Activated naive CD4-positive, alpha-beta T cell treated with anti-CD3 and anti-CD28 coated beads, Interleukin-2, amount 50 U/mL, for 16 hours (primary cell): Measurements from ENCODE around the gene KLHL20.
"Not testable (repeated sequence)": the region's sequence is repeated elsewhere in the genome, so short reads cannot be mapped to it uniquely, and the experiment has no call there.

ENCODE experiments used
- DNase-seq: peaks from one replicate; pipeline ENCODE4 v3.0.0-alpha.2; 2020

KLHL20 gene

GRCh38 chr1:173758110-173758509 lies 43.3 kb downstream of the KLHL20 start:
- DNase-seq, result no peak

- DNase-seq, result no peak
These were observed 44.2 kb downstream of the KLHL20 start for GRCh38 chr1:173758980-173759379.

- DNase-seq, result not testable (repeated sequence)
These were observed 49.5 kb downstream of the KLHL20 start for GRCh38 chr1:173764331-173764730.

GRCh38 chr1:173768206-173768605 lies 53.4 kb downstream of the KLHL20 start:
- DNase-seq, result no peak

GRCh38 chr1:173768827-173769226 lies 54.0 kb downstream of the KLHL20 start:
- no peak for DNase-seq

GRCh38 chr1:173770330-173770729 lies 55.5 kb downstream of the KLHL20 start:
- DNase-seq, result not testable (repeated sequence)

- DNase-seq, result no peak
These were observed 56.8 kb downstream of the KLHL20 start for GRCh38 chr1:173771560-173771959.

GRCh38 chr1:173775578-173776226 lies 60.9 kb downstream of the KLHL20 start:
- no peak for DNase-seq

GRCh38 chr1:173779936-173780335 lies 65.2 kb downstream of the KLHL20 start:
- DNase-seq, result no peak

- DNase-seq, result no peak
These were observed 70.2 kb downstream of the KLHL20 start for GRCh38 chr1:173784997-173785396.

GRCh38 chr1:173789841-173790240 lies 75.1 kb downstream of the KLHL20 start:
- no peak for DNase-seq

GRCh38 chr1:173798078-173798477 lies 83.3 kb downstream of the KLHL20 start:
- DNase-seq, result no peak

- not testable (repeated sequence) for DNase-seq
These were observed 85.2 kb downstream of the KLHL20 start for GRCh38 chr1:173799995-173800394.

- DNase-seq, result no peak
These were observed 88.2 kb downstream of the KLHL20 start for GRCh38 chr1:173802961-173803360.

GRCh38 chr1:173813654-173814053 lies 98.9 kb downstream of the KLHL20 start:
- DNase-seq, result not testable (repeated sequence)

- DNase-seq, result no peak
These were observed 103.7 kb downstream of the KLHL20 start for GRCh38 chr1:173818459-173818858.

GRCh38 chr1:173821680-173822079 lies 106.9 kb downstream of the KLHL20 start:
- no peak for DNase-seq

- no peak for DNase-seq
These were observed 109.1 kb downstream of the KLHL20 start for GRCh38 chr1:173823781-173824314.

- DNase-seq, result peak; percentile 88
These were observed 109.7 kb downstream of the KLHL20 start, which contains the start of the genes CENPL and DARS2 for GRCh38 chr1:173824315-173825081. Gene CENPL, minus strand, starts transcription at chr1:173824883. Its CDS starts 13,584 bp downstream, at chr1:173811299. Gene DARS2, plus strand, starts transcription at chr1:173824673. Its CDS starts 557 bp downstream, at chr1:173825230.

- no peak for DNase-seq
These were observed 112.8 kb downstream of the KLHL20 start for GRCh38 chr1:173827611-173828010.

- DNase-seq, result no peak
These were observed 118.0 kb downstream of the KLHL20 start for GRCh38 chr1:173832748-173833147.
